Spleen (tissue), 11 donors: Measurements from ENCODE around the gene PTGDR2. TPM values are rescaled to one million over a fixed set of nuclear protein-coding genes. Genes with fewer than 3 reads are reported as not detected.

Experiments used
- DNase-seq: peaks from one replicate; pipeline ENCODE4 v3.0.0-alpha.2; 2020
- H3K27ac ChIP-seq, 8 donors: fragments of 200-600 bp; sonication (generic) in 7 of 8; 1 replicate in 4 of 8; 2 replicates in 4 of 8; pipeline versions ENCODE4 v1.5.0 to v1.8.0; 2016 to 2021; ENCODE audit warnings: inconsistent platforms in 4 of 8, mild to moderate bottlenecking in 4 of 8, moderate library complexity in 1 of 8
- H3K27me3 ChIP-seq, 7 donors: fragments of 200-600 bp; sonication (generic) in 6 of 7; replicated peaks in 1 of 7; 1 replicate in 4 of 7; 2 replicates in 3 of 7; pipeline versions ENCODE4 v1.5.0 to v1.8.0; 2016 to 2021; ENCODE audit warnings: inconsistent platforms in 3 of 7, mild to moderate bottlenecking in 1 of 7
- H3K36me3 ChIP-seq, 6 donors: fragments of 200-600 bp; sonication (generic) in 5 of 6; 1 replicate in 4 of 6; 2 replicates in 2 of 6; pipeline versions ENCODE4 v1.5.0 to v1.8.0; 2016 to 2021; ENCODE audit warnings: inconsistent platforms in 2 of 6
- H3K4me1 ChIP-seq, 6 donors: fragments of 200-600 bp; sonication (generic) in 5 of 6; 1 replicate in 3 of 6; 2 replicates in 3 of 6; pipeline versions ENCODE4 v1.5.0 to v1.8.0; 2016 to 2021; ENCODE audit warnings: inconsistent platforms in 3 of 6
- H3K4me3 ChIP-seq, 8 donors: fragments of 200-600 bp; sonication (generic) in 7 of 8; 1 replicate in 4 of 8; 2 replicates in 4 of 8; pipeline versions ENCODE4 v1.5.0 to v1.8.0; 2016 to 2021; ENCODE audit warnings: inconsistent platforms in 4 of 8, mild to moderate bottlenecking in 4 of 8, moderate library complexity in 2 of 8
- H3K9me3 ChIP-seq, 8 donors: fragments of 200-600 bp; sonication (generic) in 7 of 8; 1 replicate in 4 of 8; 2 replicates in 4 of 8; pipeline versions ENCODE4 v1.5.0 to v1.8.0; 2016 to 2021; ENCODE audit warnings: inconsistent platforms in 4 of 8
- POLR2A ChIP-seq, 3 donors: fragments of 450-650 bp; IDR thresholded peaks; one replicate each; pipeline ENCODE4 v1.5.1; 2017; ENCODE audit warnings: antibody characterized with exemption in 3 of 3, mild to moderate bottlenecking in 1 of 3
- POLR2AphosphoS5 ChIP-seq, 3 donors: sonication (generic); formaldehyde crosslinking; IDR thresholded peaks; one replicate each; pipeline ENCODE4 v1.5.1; 2017; ENCODE audit warnings: antibody characterized with exemption in 3 of 3
- WGBS, 5 donors: extraction: QIAGEN DNeasy Blood & Tissue Kit in 3 of 5; methylation state at CpG; one replicate each; pipeline versions ENCODE4 v1.1.5 to v1.1.7; 2013 to 2018; 5-methylcytosine and 5-hydroxymethylcytosine counted together
- intact Hi-C: fragments of 100-400 bp; cut with DNase I; formaldehyde crosslinking; loops from one replicate; pipeline ENCODE4 v1.15.0; 2023; ENCODE audit warnings: low total_unique reads
- polyA plus RNA-seq, 3 donors: library from polyadenylated mRNA; stranded (reverse); fragments of 200-250 nt; gene quantifications; one replicate each; pipeline ENCODE4 v1.2.1, GENCODE V29; 2013
- total RNA-seq, 7 donors: library from RNA; depleted of rRNA in 3 of 7; stranded (reverse); fragments of >200 nt in 3 of 7; fragmentation: NEBNext Ultra II Directional in 4 of 7; extraction: Animal tissue kit (Norgen Biotek cat#: 25700) in 4 of 7; gene quantifications; one replicate each; pipeline versions ENCODE4 v1.1.0 to v1.2.1, GENCODE V29; 2016 to 2021
- TF ChIP-seq, protein P1 (sequence below), 11 experiments: fragments of 200-600 bp in 7 of 11; fragments of 450-650 bp in 4 of 11; sonication (generic) in 4 of 11; IDR thresholded peaks in 8 of 11; conservative IDR thresholded peaks in 3 of 11; 1 replicate in 7 of 11; 2 replicates in 4 of 11; pipeline versions ENCODE4 v1.4.0 to v1.8.0; 2016 to 2021; ENCODE audit warnings: antibody characterized with exemption in 11 of 11, inconsistent platforms in 4 of 11, mild to moderate bottlenecking in 1 of 11
- donor health status: healthy with polysubstance abuse.
- donor health status: DM: no; HTN: no; CAD: no; lungs with moderate emphysema.
- donor health status: DM: no; HTN: no; CAD: no.
- donor health status: Bipolar disorder and iron deficiency.
- donor health status: healthy.
- donor health status: DM: no; HTN: no; CAD: no.
- donor health status: DM: yes; HTN: yes; CAD: no.

The PTGDR2 gene
- total and polyA plus RNA-seq, 10 donors, result 0.10 to 1.1 (median 0.26) TPM; not detected in 1

DNA sequence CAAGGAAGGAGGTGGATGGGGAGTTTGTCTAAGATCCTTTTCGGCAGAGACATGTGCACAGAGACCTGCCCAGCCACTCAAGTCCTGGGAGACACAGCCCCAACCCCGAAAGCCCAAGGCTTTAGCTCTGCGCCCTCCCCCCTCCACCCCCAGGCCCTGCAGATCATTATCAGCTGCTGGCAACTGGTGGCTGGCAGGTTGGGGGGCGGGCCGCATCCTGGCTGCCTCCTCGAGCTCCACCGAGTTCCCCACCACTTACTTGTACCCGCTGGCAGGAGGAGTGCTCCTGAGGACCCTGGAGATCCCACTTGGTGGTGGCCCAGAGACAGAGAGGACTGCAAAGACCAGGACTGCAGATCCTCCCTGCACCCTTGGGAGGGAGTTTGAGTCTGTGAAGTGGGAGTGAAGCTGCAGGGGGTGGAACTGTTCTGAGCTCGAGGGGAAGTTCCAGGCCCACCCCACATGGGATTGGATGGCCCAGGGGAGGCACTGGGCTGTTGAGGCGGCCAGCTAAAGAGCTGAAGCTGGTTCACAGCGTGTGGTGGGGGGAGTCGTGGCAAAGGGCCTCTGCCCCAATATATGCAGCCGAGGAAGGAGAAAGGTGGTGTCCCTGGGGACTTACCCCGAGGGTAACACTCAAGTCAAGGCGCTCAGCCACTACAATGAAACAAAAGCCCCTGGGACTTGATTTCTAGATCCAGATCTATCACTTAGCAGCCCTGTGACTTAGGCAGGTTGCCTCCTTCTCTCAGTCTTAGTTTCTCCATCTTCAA lies 33.7 kb downstream of the PTGDR2 start:
- TF ChIP-seq, protein P1, sequence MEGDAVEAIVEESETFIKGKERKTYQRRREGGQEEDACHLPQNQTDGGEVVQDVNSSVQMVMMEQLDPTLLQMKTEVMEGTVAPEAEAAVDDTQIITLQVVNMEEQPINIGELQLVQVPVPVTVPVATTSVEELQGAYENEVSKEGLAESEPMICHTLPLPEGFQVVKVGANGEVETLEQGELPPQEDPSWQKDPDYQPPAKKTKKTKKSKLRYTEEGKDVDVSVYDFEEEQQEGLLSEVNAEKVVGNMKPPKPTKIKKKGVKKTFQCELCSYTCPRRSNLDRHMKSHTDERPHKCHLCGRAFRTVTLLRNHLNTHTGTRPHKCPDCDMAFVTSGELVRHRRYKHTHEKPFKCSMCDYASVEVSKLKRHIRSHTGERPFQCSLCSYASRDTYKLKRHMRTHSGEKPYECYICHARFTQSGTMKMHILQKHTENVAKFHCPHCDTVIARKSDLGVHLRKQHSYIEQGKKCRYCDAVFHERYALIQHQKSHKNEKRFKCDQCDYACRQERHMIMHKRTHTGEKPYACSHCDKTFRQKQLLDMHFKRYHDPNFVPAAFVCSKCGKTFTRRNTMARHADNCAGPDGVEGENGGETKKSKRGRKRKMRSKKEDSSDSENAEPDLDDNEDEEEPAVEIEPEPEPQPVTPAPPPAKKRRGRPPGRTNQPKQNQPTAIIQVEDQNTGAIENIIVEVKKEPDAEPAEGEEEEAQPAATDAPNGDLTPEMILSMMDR (IDR thresholded peaks at IDR 0.05 in 8 of 11, conservative IDR thresholded peaks at IDR 0.05 in 3 of 11), result no peak
- no peak for TF ChIP-seq POLR2A (IDR thresholded peaks at IDR 0.05)
- TF ChIP-seq POLR2AphosphoS5 (IDR thresholded peaks at IDR 0.05), result no peak
- DNase-seq, result no peak
- WGBS, 5 donors, result 40 to 53% (median 47%) methylated on average over 14 to 15 of the region's 15 CpGs

DNA sequence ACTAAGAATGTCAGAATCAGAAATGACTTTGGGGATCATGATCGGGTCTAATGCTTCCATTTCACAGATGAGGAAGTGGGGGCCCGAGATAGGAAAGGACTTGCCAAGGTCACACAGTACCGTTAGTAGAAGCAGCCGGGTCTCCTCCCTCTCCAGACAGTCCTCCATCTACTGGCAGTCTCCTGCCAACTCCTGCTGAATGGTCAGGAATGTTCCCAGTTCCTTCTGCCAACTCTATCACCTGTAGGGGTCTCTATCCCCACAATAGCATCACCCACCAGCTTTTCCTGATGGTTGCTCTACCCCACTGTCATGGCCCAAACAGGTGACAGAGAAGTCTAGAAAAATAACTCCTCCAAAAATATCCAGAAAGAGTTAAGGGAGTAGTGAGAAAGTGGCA lies 37.7 kb downstream of the PTGDR2 start:
- intact Hi-C loops, result no loop called here
- Histone ChIP-seq H3K9me3 (peaks cover 0 to 17% (median 15%) of the 10 kb centered on the region in 8 donors), H3K27me3 (no peaks in the 10 kb centered on the region), H3K27ac (no peak overlapping the region), H3K4me3 (no peak overlapping the region), H3K4me1 (no peaks in the 10 kb centered on the region), H3K36me3 (no peaks in the 10 kb centered on the region)
- WGBS, 5 donors, result 73 to 81% (median 77%) methylated on average over 4 of the region's 4 CpGs
- no peak for DNase-seq
- TF ChIP-seq, protein P1 (IDR thresholded peaks at IDR 0.05 in 8 of 11, conservative IDR thresholded peaks at IDR 0.05 in 3 of 11), result no peak
- no peak for TF ChIP-seq POLR2A (IDR thresholded peaks at IDR 0.05)
- no peak for TF ChIP-seq POLR2AphosphoS5 (IDR thresholded peaks at IDR 0.05)

More for the DNA sequence above, 33.7 kb downstream of the PTGDR2 start:
- no peak overlapping the region for H3K4me3 ChIP-seq
- H3K27ac ChIP-seq, result no peak overlapping the region
- no peaks in the 10 kb centered on the region for H3K36me3 ChIP-seq
- no peaks in the 10 kb centered on the region for H3K27me3 ChIP-seq
- no peaks in the 10 kb centered on the region for H3K4me1 ChIP-seq
- H3K9me3 ChIP-seq, result peaks cover 0 to 8% (median 6%) of the 10 kb centered on the region in 8 donors
- intact Hi-C loops, result no loop called here

DNA sequence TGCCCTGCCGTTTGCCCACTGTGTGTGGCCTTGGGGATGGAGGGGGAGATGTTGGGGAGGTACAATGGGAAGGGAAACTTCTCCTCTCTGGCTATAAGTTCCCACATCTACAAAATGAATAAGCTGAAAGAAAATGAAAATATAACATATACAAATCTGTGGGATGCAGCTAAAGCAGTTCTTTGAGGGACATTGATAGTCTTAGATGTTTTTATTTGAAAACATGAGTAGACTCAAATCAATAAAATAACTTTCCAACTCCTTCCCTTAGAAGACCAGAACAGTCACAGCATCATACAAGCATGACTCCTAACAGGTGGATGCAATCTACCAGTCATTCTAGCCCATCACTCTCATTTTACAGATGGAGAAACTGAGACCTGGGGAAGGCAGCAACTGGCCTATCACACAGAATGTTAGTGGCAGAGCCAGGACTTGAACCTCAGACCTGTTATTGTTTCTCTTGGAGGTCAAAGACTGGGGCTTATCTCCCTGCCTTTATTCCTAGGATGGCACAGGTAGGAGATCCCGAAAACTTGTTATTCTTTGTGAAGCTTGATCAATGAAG lies 39.1 kb downstream of the PTGDR2 start:
- Histone ChIP-seq H3K36me3 (no peaks in the 10 kb centered on the region), H3K9me3 (peaks cover 0 to 17% (median 15%) of the 10 kb centered on the region in 8 donors), H3K4me1 (no peaks in the 10 kb centered on the region), H3K4me3 (no peak overlapping the region), H3K27ac (no peak overlapping the region), H3K27me3 (no peaks in the 10 kb centered on the region)
- 90 to 97% (median 96%) methylated on average over 2 of the region's 2 CpGs for WGBS, 5 donors
- DNase-seq, result no peak
- intact Hi-C loops, result no loop called here
- no peak for TF ChIP-seq POLR2AphosphoS5 (IDR thresholded peaks at IDR 0.05)
- TF ChIP-seq, protein P1 (IDR thresholded peaks at IDR 0.05 in 8 of 11, conservative IDR thresholded peaks at IDR 0.05 in 3 of 11), result no peak
- no peak for TF ChIP-seq POLR2A (IDR thresholded peaks at IDR 0.05)

- H3K4me1 ChIP-seq, result peaks cover 0 to 7% (median 0%) of the 10 kb centered on the region in 6 donors
- DNase-seq, result no peak
- H3K4me3 ChIP-seq, result no peak overlapping the region
- H3K36me3 ChIP-seq, result no peaks in the 10 kb centered on the region
- H3K27me3 ChIP-seq, result peaks cover 0 to 18% (median 0%) of the 10 kb centered on the region in 7 donors
- TF ChIP-seq POLR2AphosphoS5 (IDR thresholded peaks at IDR 0.05) (no peak), POLR2A (IDR thresholded peaks at IDR 0.05) (no peak)
- TF ChIP-seq, protein P1 (IDR thresholded peaks at IDR 0.05 in 8 of 11, conservative IDR thresholded peaks at IDR 0.05 in 3 of 11), result no peak
- H3K27ac ChIP-seq, result no peak overlapping the region
- H3K9me3 ChIP-seq, result peaks cover 0 to 17% (median 15%) of the 10 kb centered on the region in 8 donors
- intact Hi-C loops, result no loop called here
- 82 to 94% (median 88%) methylated on average over 2 of the region's 2 CpGs for WGBS, 5 donors
These were observed 41.6 kb downstream of the PTGDR2 start for GRCh38 chr11:60814112-60814511.
